Cardiac muscle cell (in vitro differentiated cells and primary cell): ENCODE measurements around the gene KRTAP6-2. TPM values are rescaled to one million over a fixed set of nuclear protein-coding genes. Genes with fewer than 3 reads are reported as not detected.

Source experiments
- DNase-seq, 2 donors: peaks; one replicate each; pipeline versions ENCODE4 v3.0.0 to v3.0.0-alpha.2; 2010 to 2017; ENCODE audit warnings: low read depth in 1 of 2, low spot score in 1 of 2
- H3K27ac ChIP-seq: fragments of 200-600 bp; sonication (generic); 2 replicates; pipeline ENCODE4 v1.5.1; 2016
- H3K27me3 ChIP-seq: fragments of 200-600 bp; sonication (generic); 2 replicates; pipeline ENCODE4 v1.6.0; 2016; ENCODE audit warnings: control low read depth
- H3K36me3 ChIP-seq: fragments of 200-600 bp; sonication (generic); 2 replicates; pipeline ENCODE4 v1.5.1; 2016; ENCODE audit warnings: control low read depth
- H3K4me1 ChIP-seq: fragments of 200-600 bp; sonication (generic); 2 replicates; pipeline ENCODE4 v1.8.1; 2017; ENCODE audit warnings: low read depth, mild to moderate bottlenecking, mixed run types
- H3K4me3 ChIP-seq: fragments of 200-600 bp; sonication (generic); 2 replicates; pipeline ENCODE4 v1.5.1; 2016; ENCODE audit warnings: mild to moderate bottlenecking
- H3K9me3 ChIP-seq: fragments of 200-600 bp; sonication (generic); 2 replicates; pipeline ENCODE4 v1.5.1; 2017; ENCODE audit warnings: low read depth, mild to moderate bottlenecking, control low read depth
- polyA plus RNA-seq: library from polyadenylated mRNA; unstranded; fragments of >200 nt; fragmentation: Nextera tagmentation; extraction: Ambion mirVana; gene quantifications from 2 replicates; pipeline ENCODE4 v1.2.1, GENCODE V29; 2016
- total RNA-seq: library from RNA; depleted of rRNA; stranded (reverse); fragments of >200 nt; gene quantifications from 2 replicates; pipeline ENCODE4 v1.2.3, GENCODE V29; 2016
- TF ChIP-seq, protein P1 (sequence below): IDR thresholded peaks from 2 replicates; pipeline ENCODE4 v1.5.1; 2012; ENCODE audit warnings: low read depth, mild to moderate bottlenecking, low read length

Gene KRTAP6-2
- total and polyA plus RNA-seq, 2 experiments from 2014 or later, result not detected

DNA sequence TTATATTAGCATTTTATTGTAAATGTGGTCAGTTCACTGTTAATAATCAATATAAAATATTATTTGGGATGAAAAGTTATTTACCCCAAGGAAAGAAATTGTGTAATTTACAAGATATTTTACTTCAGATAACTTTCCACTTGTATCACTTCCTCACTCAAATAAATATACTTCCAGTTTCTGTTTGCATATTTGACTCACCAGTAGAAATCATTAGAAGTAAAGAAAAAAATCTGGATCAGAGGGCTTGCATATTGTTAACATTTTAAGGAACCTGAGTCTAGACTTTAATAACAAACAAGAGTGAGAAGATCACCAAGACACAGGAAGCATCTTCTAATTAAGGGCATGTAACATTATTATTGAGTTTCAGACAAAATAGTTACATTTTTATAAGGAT is 21.4 kb upstream of the KRTAP6-2 start:
- Histone ChIP-seq H3K36me3 (no peaks in the 10 kb centered on the region), H3K4me3 (no peak overlapping the region), H3K27me3 (no peaks in the 10 kb centered on the region), H3K27ac (no peak overlapping the region), H3K9me3 (no peaks in the 10 kb centered on the region), H3K4me1 (no peaks in the 10 kb centered on the region)
- TF ChIP-seq, protein P1, sequence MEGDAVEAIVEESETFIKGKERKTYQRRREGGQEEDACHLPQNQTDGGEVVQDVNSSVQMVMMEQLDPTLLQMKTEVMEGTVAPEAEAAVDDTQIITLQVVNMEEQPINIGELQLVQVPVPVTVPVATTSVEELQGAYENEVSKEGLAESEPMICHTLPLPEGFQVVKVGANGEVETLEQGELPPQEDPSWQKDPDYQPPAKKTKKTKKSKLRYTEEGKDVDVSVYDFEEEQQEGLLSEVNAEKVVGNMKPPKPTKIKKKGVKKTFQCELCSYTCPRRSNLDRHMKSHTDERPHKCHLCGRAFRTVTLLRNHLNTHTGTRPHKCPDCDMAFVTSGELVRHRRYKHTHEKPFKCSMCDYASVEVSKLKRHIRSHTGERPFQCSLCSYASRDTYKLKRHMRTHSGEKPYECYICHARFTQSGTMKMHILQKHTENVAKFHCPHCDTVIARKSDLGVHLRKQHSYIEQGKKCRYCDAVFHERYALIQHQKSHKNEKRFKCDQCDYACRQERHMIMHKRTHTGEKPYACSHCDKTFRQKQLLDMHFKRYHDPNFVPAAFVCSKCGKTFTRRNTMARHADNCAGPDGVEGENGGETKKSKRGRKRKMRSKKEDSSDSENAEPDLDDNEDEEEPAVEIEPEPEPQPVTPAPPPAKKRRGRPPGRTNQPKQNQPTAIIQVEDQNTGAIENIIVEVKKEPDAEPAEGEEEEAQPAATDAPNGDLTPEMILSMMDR, result no peak
- no peak for DNase-seq

DNA sequence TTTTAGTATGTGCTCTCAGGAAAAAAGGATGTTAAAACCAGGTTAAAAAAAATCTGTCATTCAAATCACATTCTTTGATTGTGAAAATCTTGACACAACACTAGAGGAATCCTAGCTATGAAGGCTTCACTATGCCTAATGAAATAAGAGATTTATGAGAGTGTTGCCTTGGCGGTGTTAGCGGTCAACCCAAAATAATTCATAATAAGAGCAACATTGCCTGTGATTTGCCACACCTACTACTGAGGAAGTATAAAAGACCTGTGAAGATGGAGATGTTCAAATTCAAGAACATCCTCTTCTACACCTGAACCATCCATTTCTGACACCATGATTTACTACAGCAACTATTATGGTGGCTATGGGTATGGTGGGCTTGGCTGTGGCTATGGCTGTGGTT is 17.4 kb upstream of the KRTAP6-2 start, which contains the start of gene KRTAP20-1:
KRTAP20-1 (plus strand) TSS at position 301 of the 400 bp plus-strand sequence; CDS start at position 331, 30 bp downstream.
- no peaks in the 10 kb centered on the region for H3K27me3 ChIP-seq
- no peaks in the 10 kb centered on the region for H3K4me1 ChIP-seq
- TF ChIP-seq, protein P1, result no peak
- H3K36me3 ChIP-seq, result no peaks in the 10 kb centered on the region
- no peak within 1 kb of the TSS for H3K4me3 ChIP-seq
- H3K9me3 ChIP-seq, result no peaks in the 10 kb centered on the region
- H3K27ac ChIP-seq, result no peak within 1 kb of the TSS
- DNase-seq, result no peak

DNA sequence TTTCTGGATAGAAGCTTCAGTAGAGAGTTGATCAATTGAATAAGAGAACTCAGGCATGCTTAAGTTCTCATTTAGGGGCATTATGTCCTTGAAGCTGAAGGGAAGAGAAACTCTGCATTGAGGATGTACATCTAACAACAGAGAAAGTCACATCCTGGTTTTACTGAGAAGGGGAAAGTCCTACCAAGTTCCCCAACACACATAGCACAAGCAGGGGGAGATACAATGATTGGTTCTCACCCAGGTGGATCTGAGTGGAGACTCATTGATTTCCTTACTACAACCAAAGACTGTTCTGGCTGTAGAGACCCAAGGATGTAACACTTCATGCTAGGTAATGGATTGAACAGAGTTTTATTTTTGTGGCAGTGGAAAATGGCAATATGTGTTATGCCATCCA is 16.5 kb upstream of the KRTAP6-2 start:
- H3K27me3 ChIP-seq, result no peaks in the 10 kb centered on the region
- no peak for DNase-seq
- H3K4me3 ChIP-seq, result no peak overlapping the region
- TF ChIP-seq, protein P1, result no peak
- H3K4me1 ChIP-seq, result no peaks in the 10 kb centered on the region
- H3K36me3 ChIP-seq, result no peaks in the 10 kb centered on the region
- H3K27ac ChIP-seq, result no peak overlapping the region
- H3K9me3 ChIP-seq, result no peaks in the 10 kb centered on the region

DNA sequence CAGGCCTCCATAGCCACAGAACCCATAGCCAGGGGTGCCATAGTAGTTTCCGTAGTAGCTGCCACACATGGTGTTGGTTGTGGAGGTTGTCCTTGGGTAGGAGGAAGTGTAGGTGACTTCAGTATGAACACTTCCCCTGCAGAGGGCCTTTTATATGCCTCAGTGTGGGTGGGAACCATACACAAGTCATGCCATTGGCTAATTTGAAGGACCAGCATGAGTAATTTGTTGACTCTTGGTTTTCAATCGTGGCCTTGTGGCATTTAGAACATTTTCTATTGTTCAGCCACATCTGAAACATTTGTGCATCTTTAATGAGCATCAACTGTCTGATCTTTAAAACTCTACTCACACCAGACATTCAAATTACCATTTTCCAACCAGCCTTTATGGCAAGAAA is 15.1 kb upstream of the KRTAP6-2 start, which contains the start of gene KRTAP6-1:
KRTAP6-1 (minus strand) TSS at position 95 of the 400 bp plus-strand sequence; CDS start at position 69, 26 bp downstream.
- H3K27me3 ChIP-seq, result no peaks in the 10 kb centered on the region
- TF ChIP-seq, protein P1, result no peak
- H3K27ac ChIP-seq, result no peak within 1 kb of the TSS
- DNase-seq, result no peak
- no peaks in the 10 kb centered on the region for H3K4me1 ChIP-seq
- no peaks in the 10 kb centered on the region for H3K36me3 ChIP-seq
- no peaks in the 10 kb centered on the region for H3K9me3 ChIP-seq
- no peak within 1 kb of the TSS for H3K4me3 ChIP-seq

DNA sequence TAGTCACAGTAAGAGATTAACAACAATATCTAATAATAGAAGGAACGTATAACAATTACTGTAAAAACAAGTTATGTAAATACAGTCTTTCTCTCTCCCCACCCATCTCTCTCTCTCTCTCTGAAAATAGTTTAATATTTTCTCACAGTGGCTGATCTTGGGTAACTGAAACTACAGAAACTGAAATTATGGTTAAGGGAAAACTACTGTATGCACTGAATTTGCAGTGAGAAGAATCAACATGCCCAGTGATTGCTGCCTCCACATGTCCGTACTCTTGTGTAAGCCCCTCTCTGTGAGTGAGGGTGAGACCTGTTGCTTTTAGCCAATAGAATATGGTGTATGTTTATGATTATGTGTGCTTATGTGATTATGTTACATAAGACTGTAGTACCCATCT is 13.4 kb upstream of the KRTAP6-2 start:
- Histone ChIP-seq H3K9me3 (no peaks in the 10 kb centered on the region), H3K4me1 (no peaks in the 10 kb centered on the region), H3K36me3 (no peaks in the 10 kb centered on the region), H3K4me3 (no peak overlapping the region), H3K27me3 (no peaks in the 10 kb centered on the region), H3K27ac (no peak overlapping the region)
- no peak for DNase-seq
- TF ChIP-seq, protein P1, result no peak
